Ramos (cell line): Measurements from ENCODE around the gene SCART1.
"Not testable (repeated sequence)": the region's sequence is repeated elsewhere in the genome, so short reads cannot be mapped to it uniquely, and the experiment has no call there.

Source experiments
- in situ Hi-C: fragments of 300-500 bp; cut with MboI; formaldehyde crosslinking; loops from one replicate; pipeline ENCODE4 v1.14.3; 2022; ENCODE audit warnings: low sequenced_read_pairs; ENCODE audit not compliant: unreplicated experiment

SCART1 gene

DNA sequence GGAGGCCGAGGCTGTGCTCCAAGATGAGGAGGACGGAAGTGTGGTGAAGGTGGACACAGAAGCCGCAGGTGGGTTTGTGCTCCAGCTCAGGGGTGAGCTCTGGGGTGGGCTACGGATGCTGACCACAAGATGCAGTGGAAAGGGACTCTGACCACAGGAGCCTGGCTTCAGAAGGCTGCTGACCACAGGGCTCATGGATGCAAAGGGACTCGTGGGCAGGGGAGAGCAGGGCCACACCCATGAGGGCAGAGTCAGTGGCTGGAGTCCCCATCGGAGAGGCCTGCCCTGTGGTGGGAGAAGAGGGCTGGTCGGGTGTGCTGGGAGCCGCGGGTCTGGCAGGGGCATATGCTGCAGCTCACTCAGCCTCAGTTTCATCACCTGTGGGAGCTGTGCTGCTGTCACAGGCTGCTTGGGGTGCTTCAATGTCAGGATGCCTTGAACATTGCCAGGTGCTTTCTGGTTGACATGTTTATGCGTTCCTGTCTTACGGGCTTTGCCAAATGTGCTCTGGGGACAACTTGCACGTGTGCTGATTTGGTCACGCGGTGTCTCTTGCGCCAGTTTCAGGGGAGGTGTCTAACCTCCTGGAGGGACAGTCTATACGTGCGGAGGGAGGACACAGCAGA, 13.7 kb downstream of the SCART1 start:
- in situ Hi-C loops, result no loop called here

DNA sequence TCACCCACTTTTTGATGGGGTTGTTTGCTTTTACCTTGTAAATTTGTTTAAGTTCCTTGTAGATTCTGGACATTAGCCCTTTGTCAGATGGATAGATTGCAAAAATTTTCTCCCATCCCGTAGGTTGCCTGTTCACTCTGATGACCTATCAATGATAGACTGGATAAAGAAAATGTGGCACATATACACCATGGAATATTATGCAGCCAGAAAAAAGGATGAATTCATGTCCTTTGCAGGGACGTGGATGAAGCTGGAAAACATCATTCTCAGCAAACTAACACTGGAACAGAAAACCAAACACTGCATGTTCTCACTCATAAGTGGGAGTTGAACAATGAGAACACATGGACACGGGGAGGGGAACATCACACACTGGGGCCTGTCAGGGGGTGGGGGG, 15.5 kb downstream of the SCART1 start:
- in situ Hi-C loops, result not testable (repeated sequence)

DNA sequence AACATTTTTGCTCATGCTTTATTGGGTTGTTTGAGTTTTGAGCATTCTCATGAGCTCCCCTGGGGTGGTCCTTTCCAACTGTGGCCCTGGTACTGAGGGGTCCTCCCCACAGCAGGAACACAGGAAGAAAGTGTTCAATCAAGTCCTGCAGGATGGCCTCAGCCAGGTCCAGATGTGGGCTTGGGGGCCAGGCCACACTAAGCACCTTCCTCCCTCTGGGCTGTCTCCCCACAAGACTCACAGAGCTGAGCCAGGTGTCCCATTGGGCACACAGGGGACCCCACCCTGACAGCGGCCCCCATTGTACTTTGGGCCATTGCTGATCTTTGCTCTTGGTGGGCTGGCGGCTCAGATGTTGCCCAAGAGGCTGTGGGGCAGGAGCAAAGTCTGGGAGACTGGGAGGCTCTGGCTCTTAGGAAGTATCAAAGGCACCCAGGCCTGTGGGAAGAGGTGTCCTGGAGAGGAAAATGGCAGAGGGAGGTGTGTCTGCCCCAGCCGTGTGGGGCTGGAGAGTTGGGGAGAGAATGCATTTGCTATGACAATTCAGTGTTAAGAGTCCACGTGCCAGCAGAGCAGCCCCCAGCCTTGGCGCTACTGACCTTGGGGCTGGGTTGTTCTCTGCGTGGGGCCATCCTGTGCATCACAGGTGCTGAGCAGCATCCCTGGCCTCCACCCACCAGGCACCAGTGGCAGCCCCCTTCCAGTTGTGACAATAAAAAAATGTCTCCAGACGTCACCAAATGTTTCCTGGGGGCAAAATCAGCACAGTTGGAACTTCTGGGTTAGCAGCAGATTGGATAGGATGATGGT, 17.8 kb downstream of the SCART1 start:
- in situ Hi-C loops, result no loop called here

DNA sequence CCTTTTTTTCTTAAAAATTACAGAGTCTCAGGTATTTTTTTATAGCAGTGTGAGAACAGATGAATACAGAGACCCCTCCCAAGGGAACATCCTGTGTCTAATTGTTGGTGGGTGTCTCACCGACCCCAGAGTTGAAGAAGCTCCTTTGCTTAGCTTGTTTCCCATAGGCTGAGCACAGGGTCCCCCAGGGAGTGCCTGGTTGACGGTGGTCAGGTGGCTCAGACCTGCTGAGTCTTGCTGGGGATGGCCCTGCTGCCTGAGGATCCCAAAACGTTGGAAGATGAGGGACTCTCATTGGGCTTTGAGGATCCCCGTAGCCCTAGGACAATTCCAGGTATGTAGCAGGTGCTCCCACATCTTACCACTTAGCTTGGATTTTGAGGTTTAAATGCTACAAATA, 19.5 kb downstream of the SCART1 start:
- in situ Hi-C loops, result no loop called here

DNA sequence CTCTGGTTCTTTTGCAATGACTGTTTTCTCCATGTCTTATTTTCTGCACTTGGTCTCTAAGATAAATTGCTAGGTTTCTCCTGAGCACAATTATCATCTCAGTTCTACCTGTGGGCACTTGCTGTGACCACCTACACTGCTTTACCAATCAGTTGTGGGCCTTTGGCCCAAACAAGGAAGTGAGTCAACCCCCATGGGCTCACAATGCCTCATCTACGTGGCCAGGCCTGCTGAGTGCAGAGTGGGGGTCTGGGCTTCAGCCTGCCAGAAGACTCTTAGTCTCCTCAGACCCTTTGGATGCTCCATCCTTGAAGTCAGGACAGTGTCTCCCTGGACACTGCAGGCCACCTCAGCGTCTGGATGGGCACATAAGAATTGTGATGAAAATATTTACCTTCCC, 20.3 kb downstream of the SCART1 start:
- in situ Hi-C loops, result no loop called here

DNA sequence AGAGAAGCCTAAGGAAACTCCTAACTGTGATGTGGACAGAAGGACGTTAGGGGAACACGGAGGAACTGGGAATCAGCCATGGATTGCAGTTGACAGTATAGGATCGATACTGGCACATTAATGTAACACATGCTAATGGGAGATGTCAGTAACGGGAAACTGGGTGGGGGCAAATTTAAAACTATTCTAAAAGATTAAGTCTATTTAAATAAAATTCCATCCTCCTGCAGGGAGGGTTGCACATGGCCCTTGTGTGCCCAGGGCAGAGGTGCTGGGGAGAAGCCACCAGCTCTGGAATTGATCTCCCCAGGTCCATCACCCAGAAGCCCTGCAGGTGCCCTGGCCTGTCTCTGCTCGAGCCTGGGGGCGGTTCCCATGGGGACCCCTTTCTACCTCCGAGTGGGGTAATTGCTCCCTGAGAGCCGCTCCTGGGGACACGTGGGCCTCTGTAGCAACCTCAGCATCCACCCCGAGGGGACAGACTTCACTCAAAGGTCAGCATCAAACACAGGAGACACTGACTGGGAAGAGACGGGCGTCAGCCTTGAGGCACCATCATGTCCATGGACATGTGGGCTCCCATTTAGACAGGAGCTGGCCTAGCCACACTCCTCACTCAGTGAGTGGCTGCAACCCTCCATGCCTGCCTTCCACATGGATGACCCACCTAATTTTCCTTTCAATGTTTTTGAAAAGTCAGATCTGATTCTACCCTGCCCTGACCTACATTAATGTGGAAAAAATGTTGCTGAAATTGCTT, 21.1 kb downstream of the SCART1 start:
- in situ Hi-C loops, result no loop called here

DNA sequence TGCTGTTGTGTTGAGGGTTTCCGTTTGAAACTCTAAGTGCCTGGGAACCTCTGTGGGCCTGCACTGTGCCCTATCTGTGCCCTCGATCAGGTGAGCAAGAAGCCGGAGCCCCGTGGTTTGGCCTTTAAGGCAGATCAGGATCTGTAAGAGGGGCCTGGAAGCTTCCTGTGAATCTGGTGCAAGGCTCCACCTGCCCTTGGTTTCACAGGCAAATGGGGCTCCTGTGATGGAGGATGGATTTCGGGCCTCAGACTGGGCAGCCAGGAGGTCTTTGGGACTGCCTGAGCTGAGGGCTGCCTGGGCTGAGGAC, 21.6 kb downstream of the SCART1 start:
- in situ Hi-C loops, result no loop called here

DNA sequence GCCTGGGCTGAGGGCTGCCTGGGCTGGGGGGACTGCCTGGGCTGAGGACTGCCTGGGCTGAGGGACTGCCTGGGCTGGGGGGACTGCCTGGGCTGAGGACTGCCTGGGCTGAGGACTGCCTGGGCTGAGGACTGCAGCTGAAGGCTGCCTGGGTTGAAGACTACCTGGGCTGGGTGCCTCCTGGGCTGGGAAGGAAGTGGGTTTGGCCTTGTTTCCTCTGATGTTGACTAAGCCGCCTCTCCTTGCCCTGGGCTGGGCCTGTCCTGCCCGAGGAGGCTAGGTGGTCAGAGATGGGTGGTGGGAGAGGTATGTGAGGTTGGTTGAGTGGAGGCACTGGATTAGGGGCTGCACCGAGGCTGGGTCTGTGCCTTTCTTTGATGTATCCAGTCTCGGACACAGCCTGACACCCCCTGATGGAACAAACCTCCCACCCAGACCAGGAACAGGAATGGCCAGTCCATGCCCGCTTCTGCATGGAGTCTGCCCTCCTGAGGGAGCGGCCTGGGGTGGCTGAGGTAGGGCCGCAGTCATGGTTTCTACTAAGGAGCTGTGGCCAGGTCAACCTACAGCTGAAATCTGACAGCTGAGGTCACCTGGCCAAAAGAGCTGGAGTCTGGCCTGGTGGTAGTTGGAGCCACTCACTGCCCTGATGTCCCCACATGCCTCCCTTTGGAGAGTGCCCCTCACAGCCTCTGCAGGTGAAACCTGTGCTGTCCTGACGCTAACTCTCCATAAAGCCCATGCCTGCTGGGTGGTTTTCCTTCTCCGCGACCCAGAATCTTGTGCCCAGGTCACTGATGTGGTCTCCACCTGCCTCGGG, 22.3 kb downstream of the SCART1 start:
- in situ Hi-C loops, result no loop called here

DNA sequence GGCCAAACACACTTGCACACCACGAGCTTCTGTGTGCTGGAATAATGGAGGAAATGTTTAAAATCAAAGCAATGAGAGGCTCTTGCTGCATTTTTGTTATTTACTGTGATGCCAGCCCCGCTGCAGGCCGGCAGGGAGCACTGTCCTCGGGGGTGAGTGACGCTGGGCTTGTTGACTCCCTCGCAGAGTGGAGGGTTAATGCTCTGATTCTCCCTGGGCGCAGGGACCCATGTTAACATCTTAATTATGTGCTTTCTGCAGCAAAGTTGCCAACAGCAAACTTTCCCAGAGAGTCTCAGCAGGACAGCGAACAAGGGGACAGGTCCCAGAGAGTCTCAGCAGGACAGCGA, 22.9 kb downstream of the SCART1 start:
- in situ Hi-C loops, result no loop called here

DNA sequence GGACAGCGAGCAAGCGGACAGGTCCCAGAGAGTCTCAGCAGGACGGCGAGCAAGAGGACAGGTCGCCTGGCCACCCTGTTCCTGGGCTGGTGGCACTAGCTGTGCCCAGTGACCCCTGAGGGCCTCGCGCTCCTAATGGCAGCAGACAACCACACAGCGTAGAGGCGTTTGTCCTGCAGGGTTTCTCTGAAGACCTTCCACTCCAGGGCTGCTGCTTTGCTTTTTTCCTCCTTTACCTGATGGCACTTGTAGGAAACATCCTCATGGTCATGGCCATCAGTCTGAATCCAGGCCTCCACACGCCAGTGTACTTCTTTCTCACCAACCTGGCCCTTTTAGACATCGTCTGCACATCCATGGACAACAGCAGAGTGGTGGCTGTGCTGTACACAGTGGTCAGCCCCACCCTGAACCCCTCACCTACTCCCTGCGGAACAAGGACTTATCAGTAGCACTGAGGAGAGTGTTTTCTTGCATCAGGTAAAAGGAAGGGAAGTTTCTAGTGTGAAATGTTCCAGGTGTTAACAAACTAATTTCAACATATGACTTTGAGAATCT, 27.4 kb downstream of the SCART1 start:
- in situ Hi-C loops, result no loop called here

DNA sequence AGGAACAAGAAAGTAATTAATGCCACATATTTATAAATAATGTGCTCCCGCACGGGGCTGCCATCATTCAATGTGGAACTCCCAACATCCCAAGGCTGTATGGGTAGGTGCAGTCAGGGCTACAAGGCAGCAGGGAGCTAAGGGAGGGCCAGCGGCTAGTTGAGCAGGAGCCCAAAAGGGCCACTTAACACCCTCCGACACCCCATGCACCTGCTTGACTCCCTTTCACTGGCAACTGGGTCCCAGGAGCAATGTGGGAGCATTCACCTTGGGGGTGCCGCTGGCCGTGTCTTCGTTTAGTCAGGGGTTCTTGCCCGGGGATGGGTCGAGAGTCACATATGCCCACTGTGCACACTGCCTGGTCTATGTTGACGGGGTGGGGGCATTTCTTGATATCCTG, 27.9 kb downstream of the SCART1 start:
- in situ Hi-C loops, result no loop called here

DNA sequence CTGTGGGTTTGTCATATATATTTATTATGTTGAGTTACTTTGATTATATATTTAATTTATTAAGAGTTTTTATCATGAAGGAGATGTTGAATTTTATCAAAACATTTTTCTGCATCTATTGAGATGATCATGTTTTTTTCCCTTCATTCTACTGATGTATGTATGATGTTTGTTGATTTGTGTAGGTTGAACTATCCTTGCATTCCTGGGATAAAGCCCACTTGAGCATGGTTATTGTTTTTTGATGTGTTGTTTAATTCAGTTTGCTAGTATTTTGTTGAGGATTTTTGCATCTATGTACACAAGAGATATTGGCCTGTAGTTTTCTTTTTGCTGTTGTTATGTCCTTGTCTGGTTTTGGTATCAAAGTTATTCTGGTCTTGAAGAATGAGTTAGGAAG, 31.1 kb downstream of the SCART1 start:
- in situ Hi-C loops, result no loop called here

DNA sequence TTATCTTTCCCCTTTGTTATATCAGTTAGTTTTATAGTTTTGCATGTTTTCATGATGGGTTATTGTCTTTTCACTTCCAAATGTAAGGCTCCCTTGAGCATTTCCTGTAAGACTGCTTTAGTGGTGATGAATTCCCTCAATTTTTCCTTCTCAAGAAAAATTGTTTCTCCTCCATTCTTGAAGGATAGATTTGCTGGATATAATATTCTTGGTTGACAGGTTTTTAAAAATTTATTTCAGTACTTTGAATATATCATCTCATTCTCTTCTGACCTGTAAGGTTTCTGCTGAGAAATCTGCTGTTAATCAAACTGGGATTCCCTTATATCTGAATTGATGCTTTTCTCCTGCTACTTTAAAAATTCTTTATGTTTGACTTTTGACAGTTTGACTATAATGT, 33.3 kb downstream of the SCART1 start:
- in situ Hi-C loops, result no loop called here

DNA sequence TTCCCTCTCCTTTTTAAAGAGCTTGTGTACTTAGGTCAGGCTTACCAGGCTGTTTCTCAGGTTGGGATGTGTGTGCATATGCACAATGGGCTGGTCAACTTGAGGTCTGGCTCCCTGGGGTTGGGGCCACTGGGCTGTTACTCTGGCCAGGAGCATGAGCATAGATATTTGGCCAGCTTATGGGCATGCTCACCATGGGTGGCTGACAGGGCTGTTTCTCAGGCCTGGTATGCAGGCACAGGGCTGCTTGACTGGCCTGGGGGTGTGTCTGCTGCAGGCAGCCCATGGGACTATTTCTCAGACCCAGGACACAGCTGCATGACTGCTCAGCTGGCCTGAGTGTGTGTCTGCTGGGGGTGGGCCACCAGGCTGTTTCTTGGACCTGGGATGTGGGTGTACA, 34.6 kb downstream of the SCART1 start:
- in situ Hi-C loops, result no loop called here

DNA sequence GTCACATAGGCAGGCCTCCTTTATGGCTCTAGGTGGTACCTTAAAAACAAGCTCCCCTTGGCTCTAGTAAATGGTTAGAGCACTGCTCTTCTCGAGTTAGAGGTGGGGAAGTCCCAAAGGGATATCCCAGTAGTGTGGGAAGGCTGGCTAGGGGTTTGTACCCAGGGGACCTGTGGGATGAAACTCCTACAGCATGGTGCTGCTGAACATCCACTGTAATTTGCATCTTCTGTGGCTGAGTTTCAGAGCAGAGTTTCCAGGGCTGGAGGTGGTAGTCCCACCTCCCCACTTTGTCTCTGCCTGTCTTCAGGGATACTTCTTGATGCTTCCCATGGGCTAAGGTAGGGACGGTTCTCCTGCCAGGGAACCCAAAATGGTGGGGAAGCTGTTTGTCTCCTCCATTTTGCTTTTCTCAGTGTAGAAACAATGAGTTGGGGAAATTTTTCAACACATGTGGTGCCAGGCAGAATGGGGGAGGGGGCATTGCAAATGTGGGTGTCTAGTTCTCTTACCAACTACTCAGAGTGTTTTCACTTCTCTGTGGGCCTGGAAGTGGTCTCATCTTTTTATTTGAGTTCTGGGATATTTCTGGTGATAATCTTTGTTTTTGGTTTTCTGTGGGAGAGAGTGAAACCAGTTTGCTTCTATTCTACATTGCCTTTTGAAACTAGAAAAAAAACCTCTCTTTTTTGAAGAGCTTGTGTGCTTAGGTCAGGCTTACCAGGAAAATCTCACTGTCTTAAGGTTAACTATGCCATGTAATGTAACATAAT, 36.3 kb downstream of the SCART1 start:
- in situ Hi-C loops, result no loop called here

DNA sequence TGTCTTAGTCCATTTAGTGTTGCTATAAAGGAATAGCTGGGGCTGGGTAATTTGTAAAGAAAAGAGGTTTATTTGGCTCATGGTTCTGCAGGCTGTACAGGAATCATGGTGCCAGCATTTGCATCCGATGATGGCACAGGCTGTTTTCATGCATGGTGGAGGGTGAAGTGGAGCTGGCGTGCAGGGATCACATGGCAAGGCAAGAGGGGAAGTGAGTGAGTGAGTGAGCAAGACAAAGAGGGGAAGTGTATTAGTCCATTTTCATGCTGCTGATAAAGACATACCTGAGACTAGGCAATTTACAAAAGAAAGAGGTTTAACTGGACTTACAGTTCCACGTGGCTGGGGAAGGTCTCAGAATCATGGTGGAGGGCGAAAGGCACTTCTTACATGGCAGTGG, 39.8 kb downstream of the SCART1 start:
- in situ Hi-C loops, result not testable (repeated sequence)

DNA sequence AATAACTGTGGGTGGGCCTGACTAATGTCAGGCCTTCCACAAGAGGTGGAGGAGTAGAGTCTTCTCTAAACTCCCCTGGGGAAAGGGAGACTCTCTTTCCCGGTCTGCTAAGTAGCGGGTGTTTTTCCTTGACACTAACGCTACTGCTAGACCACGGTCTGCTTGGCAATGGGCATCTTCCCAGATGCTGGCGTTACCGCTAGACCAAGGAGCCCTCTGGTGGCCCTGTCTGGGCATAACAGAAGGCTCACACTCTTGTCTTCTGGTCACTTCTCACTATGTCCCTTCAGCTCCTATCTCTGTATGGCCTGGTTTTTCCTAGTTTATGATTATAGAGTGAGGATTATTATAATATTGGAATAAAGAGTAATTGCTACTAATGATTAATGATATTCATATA, 43.6 kb downstream of the SCART1 start:
- in situ Hi-C loops, result loop anchor here (5.0 kb wide), 1 partner anchor 170 kb away; no protein-coding TSS in a partner anchor

DNA sequence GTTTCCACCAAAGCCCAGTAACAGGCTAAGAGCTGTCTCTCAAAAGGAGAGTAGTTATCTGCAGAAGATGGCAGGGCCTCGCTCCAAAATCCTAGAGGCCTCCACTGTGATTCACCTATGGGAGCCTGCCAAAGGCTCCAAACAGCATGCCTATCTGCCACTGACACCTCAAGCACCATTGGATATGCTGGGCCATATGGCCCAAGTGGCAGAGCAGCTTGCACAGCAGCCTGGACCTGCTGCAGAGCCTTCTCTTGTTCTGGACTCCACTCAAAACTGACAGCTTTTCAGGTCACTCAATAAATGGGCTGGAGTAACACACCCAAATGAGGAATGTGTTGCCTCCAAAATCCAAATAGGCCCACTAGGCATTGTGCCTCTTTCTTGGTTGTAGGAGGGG, 45.4 kb downstream of the SCART1 start:
- in situ Hi-C loops, result loop anchor here (5.0 kb wide), 1 partner anchor 172 kb away; no protein-coding TSS in a partner anchor

DNA sequence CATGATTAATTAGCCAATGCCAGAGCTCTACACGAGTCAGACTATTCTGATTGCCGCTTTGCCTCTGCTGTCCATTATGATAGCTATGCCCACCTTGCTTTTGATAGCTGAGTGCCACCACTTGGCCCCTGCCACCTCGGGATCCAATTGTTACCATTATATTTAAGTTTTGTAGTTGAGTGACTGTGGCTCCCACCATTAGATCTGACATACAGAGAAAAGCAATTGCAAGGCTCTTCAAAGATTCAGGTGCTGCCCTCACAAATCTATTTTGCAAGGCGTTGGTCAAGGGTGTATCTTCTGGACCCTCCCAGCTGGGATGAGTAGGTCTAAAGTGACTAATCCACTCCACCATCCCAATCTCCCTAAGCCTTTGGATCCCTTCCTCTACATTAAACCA, 47.2 kb downstream of the SCART1 start:
- in situ Hi-C loops, result not testable (repeated sequence)

DNA sequence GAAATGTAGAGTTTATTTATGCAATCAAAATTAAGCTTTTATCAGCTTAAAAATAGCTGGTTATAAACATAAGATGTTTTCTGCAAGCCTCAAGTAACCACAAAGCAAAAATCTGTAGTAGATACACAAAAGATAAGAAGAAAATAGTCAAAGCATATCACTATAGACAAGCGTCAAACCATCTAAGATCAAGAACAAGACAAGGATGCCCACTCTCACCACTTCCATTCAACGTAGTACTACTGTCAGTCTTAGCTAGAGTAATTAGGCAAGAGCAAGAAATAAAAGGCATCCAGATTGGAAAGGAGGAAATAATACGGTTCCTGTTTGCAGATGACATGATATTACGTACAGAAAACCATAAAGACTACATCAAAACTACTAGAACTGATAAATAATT, 56.0 kb downstream of the SCART1 start:
- in situ Hi-C loops, result no loop called here
